GM10248 (cell line): ENCODE results near the gene SYMPK.

Source experiments
- CTCF ChIA-PET: fragments of 300-600 bp; sonication (Branson Sonifier 250); formaldehyde crosslinking; extraction: SDS; loops from one replicate; lab custom pipeline; 2021; ENCODE audit warnings: antibody characterized with exemption; lab: Yijun Ruan, JAX
- POLR2A ChIA-PET: fragments of 350-650 bp; sonication (Branson Sonifier 250); formaldehyde crosslinking; extraction: SDS; loops from one replicate; lab custom pipeline; 2020; ENCODE audit warnings: antibody characterized with exemption; lab: Yijun Ruan, JAX
- DNase-seq: peaks from one replicate; pipeline ENCODE4 v3.0.0; 2012; ENCODE audit errors: extremely low spot score
- CTCF ChIP-seq: IDR thresholded peaks from 2 replicates; pipeline ENCODE4 v1.5.1; 2012; ENCODE audit warnings: mild to moderate bottlenecking, low read depth; ENCODE audit errors: extremely low read depth, missing control alignments, control extremely low read depth

SYMPK gene

GRCh38 chr19:45852983-45853382 lies 10.0 kb downstream of the SYMPK start:
- no peak for DNase-seq
- POLR2A ChIA-PET = interaction anchor here (1.2 kb wide), 1 partner anchor 10 kb away, joined by 4 read pairs; no protein-coding TSS in a partner anchor
- CTCF ChIA-PET = interaction anchor here (0.9 to 2.3 kb wide), 4 partner anchors 10 to 36 kb away, joined by 3 to 8 read pairs (median 4); partner anchors contain the start of gene SYMPK
- no peak for TF ChIP-seq CTCF

GRCh38 chr19:45852145-45852750 lies 10.7 kb downstream of the SYMPK start:
- DNase-seq = no peak
- TF ChIP-seq CTCF = no peak
- ChIA-PET POLR2A (interaction anchor here (1.2 kb wide), 1 partner anchor 11 kb away, joined by 4 read pairs; no protein-coding TSS in a partner anchor), CTCF (interaction anchor here (1.0 to 3.4 kb wide), 2 partner anchors 30 to 35 kb away, joined by 3 to 15 read pairs; no protein-coding TSS in a partner anchor)

GRCh38 chr19:45848922-45849321 lies 14.0 kb downstream of the SYMPK start:
- POLR2A ChIA-PET = no interaction called here
- CTCF ChIA-PET = interaction anchor here (0.8 to 3.4 kb wide), 9 partner anchors 14 to 80 kb away, joined by 3 to 15 read pairs (median 3); partner anchors contain the start of genes FOXA3 and SIX5
- DNase-seq = no peak
- TF ChIP-seq CTCF = peak; percentile 19

- no peak for TF ChIP-seq CTCF
- no peak for DNase-seq
- ChIA-PET CTCF (interaction anchor here (1.4 kb wide), 1 partner anchor 31 kb away, joined by 3 read pairs; no protein-coding TSS in a partner anchor), POLR2A (no interaction called here)
Measured at GRCh38 chr19:45847663-45848062, 15.3 kb downstream of the SYMPK start.

GRCh38 chr19:45842198-45842597 lies 20.7 kb downstream of the SYMPK start:
- no peak for DNase-seq
- no peak for TF ChIP-seq CTCF
- POLR2A ChIA-PET = no interaction called here
- CTCF ChIA-PET = interaction anchor here (1.0 to 3.0 kb wide), 4 partner anchors 9 to 73 kb away, joined by 3 to 13 read pairs (median 4); partner anchors contain the start of gene SIX5

- ChIA-PET POLR2A (no interaction called here), CTCF (interaction anchor here (0.9 to 1.7 kb wide), 4 partner anchors 14 to 69 kb away, joined by 3 to 19 read pairs (median 5); no protein-coding TSS in a partner anchor)
- TF ChIP-seq CTCF = no peak
- DNase-seq = no peak
Measured at GRCh38 chr19:45834970-45835369, 28.0 kb downstream of the SYMPK start.
